Endothelial cell of umbilical vein (primary cell): ENCODE results near the gene POLRMT. TPM values are rescaled to one million over a fixed set of nuclear protein-coding genes. Genes with fewer than 3 reads are reported as not detected.

Source experiments
- BruUV-seq: library from RNA; stranded (reverse); fragments of 400-500 nt; replicated peaks from 2 replicates; lab custom pipeline; 2021; lab: Mats Ljungman, UMichigan
- CTCF ChIA-PET: fragments of 300-600, 350-600 bp; sonication (Branson Sonifier 250); formaldehyde crosslinking; loops from one replicate; lab custom pipeline; 2021; ENCODE audit warnings: antibody characterized with exemption, inconsistent platforms; lab: Charles Lee
- POLR2A ChIA-PET: fragments of 300-600, 350-600 bp; sonication (Branson Sonifier 250); formaldehyde crosslinking; loops from one replicate; lab custom pipeline; 2021; ENCODE audit warnings: antibody characterized with exemption, inconsistent platforms; lab: Charles Lee
- DNase-seq: peaks from one replicate; pipeline ENCODE4 v3.0.0-alpha.2; 2011; ENCODE audit warnings: low read depth, low spot score
- FAIRE-seq: peaks from 2 replicates; lab custom pipeline; 2011; peaks lifted over from hg19 to GRCh38; lab: Jason Lieb, UNC
- H2AFZ ChIP-seq: 2 replicates; pipeline ENCODE4 v1.6.0; 2012; ENCODE audit warnings: low read depth, low read length, control low read depth, inconsistent platforms
- H3K27ac ChIP-seq: 2 replicates; pipeline ENCODE4 v1.5.1; 2011; ENCODE audit warnings: low read depth, mild to moderate bottlenecking, control low read depth, low read length, moderate library complexity; ENCODE audit not compliant: insufficient read depth
- H3K27me3 ChIP-seq, 2 experiments: 2 replicates each; pipeline versions ENCODE4 v1.6.0 to v1.6.1; 2011; ENCODE audit warnings: low read length in 2 of 2, mixed read lengths in 1 of 2; ENCODE audit not compliant: control insufficient read depth in 2 of 2, insufficient read depth in 2 of 2
- H3K36me3 ChIP-seq, 2 experiments: 2 replicates in 1 of 2; 3 replicates in 1 of 2; pipeline ENCODE4 v1.5.1; 2011; ENCODE audit warnings: low read length in 2 of 2, mild to moderate bottlenecking in 1 of 2, moderate library complexity in 1 of 2; ENCODE audit not compliant: control insufficient read depth in 2 of 2, insufficient read depth in 2 of 2; ENCODE audit errors: extremely low read depth in 1 of 2
- H3K4me1 ChIP-seq: 3 replicates; pipeline ENCODE4 v1.5.1; 2011; ENCODE audit warnings: mild to moderate bottlenecking, low read length; ENCODE audit not compliant: control insufficient read depth, insufficient read depth; ENCODE audit errors: extremely low read depth
- H3K4me2 ChIP-seq: 2 replicates; pipeline ENCODE4 v1.6.1; 2011; ENCODE audit warnings: low read length, control low read depth, mixed read lengths; ENCODE audit not compliant: insufficient read depth
- H3K4me3 ChIP-seq, 3 experiments: fragments of 200-600 bp in 1 of 3; sonication (generic), shearing (Covaris generic) in 1 of 3; replicated peaks in 1 of 3; 2 replicates each; pipeline ENCODE4 v1.5.1; 2011 to 2016; ENCODE audit warnings: control low read depth in 3 of 3, low read length in 3 of 3, mild to moderate bottlenecking in 2 of 3, inconsistent platforms in 1 of 3, low read depth in 1 of 3, moderate library complexity in 1 of 3; ENCODE audit not compliant: insufficient read depth in 1 of 3
- H3K79me2 ChIP-seq: 2 replicates; pipeline ENCODE4 v1.6.0; 2012; ENCODE audit warnings: low read length, inconsistent platforms; ENCODE audit not compliant: control insufficient read depth, insufficient read depth
- H3K9ac ChIP-seq: replicated peaks from 2 replicates; pipeline ENCODE3; 2011; ENCODE audit warnings: low read length, control low read depth; ENCODE audit not compliant: insufficient read depth; ENCODE audit errors: extremely low read depth
- H3K9me1 ChIP-seq: replicated peaks from 3 replicates; pipeline ENCODE4 v1.6.0; 2011; ENCODE audit warnings: mild to moderate bottlenecking, low read length; ENCODE audit not compliant: control insufficient read depth, insufficient read depth; ENCODE audit errors: extremely low read depth
- H3K9me3 ChIP-seq: replicated peaks from 2 replicates; pipeline ENCODE4 v1.5.1; 2012; ENCODE audit warnings: low read length, inconsistent platforms; ENCODE audit not compliant: control insufficient read depth, insufficient read depth
- H4K20me1 ChIP-seq: replicated peaks from 2 replicates; pipeline ENCODE3; 2011; ENCODE audit warnings: mild to moderate bottlenecking, low read length; ENCODE audit not compliant: control insufficient read depth, insufficient read depth; ENCODE audit errors: extremely low read depth
- CTCF ChIP-seq, 2 donors: IDR thresholded peaks; 1 replicate in 1 of 2; 2 replicates in 1 of 2; pipeline ENCODE4 v1.5.1; 2011; ENCODE audit warnings: low read length in 2 of 2, mild to moderate bottlenecking in 2 of 2, moderate library complexity in 2 of 2, control low read depth in 1 of 2, inconsistent platforms in 1 of 2, low read depth in 1 of 2; ENCODE audit not compliant: insufficient read depth in 1 of 2; ENCODE audit errors: extremely low read depth in 1 of 2
- EZH2 ChIP-seq: IDR thresholded peaks from 2 replicates; pipeline ENCODE4 v1.6.1; 2012; ENCODE audit warnings: borderline replicate concordance, low read depth, mild to moderate bottlenecking, moderate library complexity, low read length, inconsistent platforms; ENCODE audit not compliant: severe bottlenecking
- FOS ChIP-seq: IDR thresholded peaks from 2 replicates; pipeline ENCODE4 v1.6.1; 2011; ENCODE audit warnings: mild to moderate bottlenecking, low read length, moderate library complexity, borderline replicate concordance; ENCODE audit not compliant: insufficient read depth
- GATA2 ChIP-seq: IDR thresholded peaks from 2 replicates; pipeline ENCODE4 v1.7.0; 2011; ENCODE audit warnings: low read depth, mild to moderate bottlenecking, moderate library complexity, mixed read lengths, low read length; ENCODE audit not compliant: insufficient read length, insufficient read depth
- JUN ChIP-seq: IDR thresholded peaks from 2 replicates; pipeline ENCODE4 v1.6.1; 2011; ENCODE audit warnings: borderline replicate concordance, low read depth; ENCODE audit not compliant: insufficient read length, insufficient read depth
- MYC ChIP-seq: IDR thresholded peaks from one replicate; pipeline ENCODE4 v1.6.1; 2011; ENCODE audit warnings: mild to moderate bottlenecking, low read depth, low read length
- POLR2A ChIP-seq: IDR thresholded peaks from 2 replicates; pipeline ENCODE4 v1.6.1; 2012; ENCODE audit warnings: low read depth, mild to moderate bottlenecking, control low read depth, low read length
- POLR2AphosphoS5 ChIP-seq: IDR thresholded peaks from 2 replicates; pipeline ENCODE4 v1.6.1; 2012; ENCODE audit warnings: low read depth, mild to moderate bottlenecking, control low read depth, low read length, moderate library complexity; ENCODE audit not compliant: insufficient read depth
- dilution Hi-C: fragments of 300-500 bp; cut with MboI; formaldehyde crosslinking; loops from one replicate; pipeline ENCODE4 v1.15.0; 2019; ENCODE audit warnings: low sequenced_read_pairs; ENCODE audit not compliant: extremely low pct_ligation_motif_present
- intact Hi-C: fragments of 100-400 bp; cut with micrococcal nuclease; formaldehyde crosslinking; loops from one replicate; pipeline ENCODE4 v1.10.0; 2022
- polyA plus RNA-seq, 4 experiments: library from polyadenylated mRNA; depleted of rRNA in 3 of 4; stranded (reverse) in 3 of 4; unstranded in 1 of 4; fragments of >200 nt; gene quantifications; 2 replicates each; pipeline versions ENCODE4 v1.2.1 to v1.2.3, GENCODE V29; 2011 to 2012; ENCODE audit warnings: missing spikeins in 1 of 4
- total RNA-seq: library from RNA; stranded (reverse); gene quantifications from 2 replicates; pipeline ENCODE4 v1.2.3, GENCODE V29; 2021
- TF ChIP-seq, protein P1 (sequence below): IDR thresholded peaks from 2 replicates; pipeline ENCODE4 v1.6.1; 2011; ENCODE audit not compliant: insufficient read depth, insufficient read length

Gene POLRMT
- total and polyA plus RNA-seq, 2 donors (not counting 3 experiments of a cell fraction or from before 2014, with no cell fraction given): 38.9 to 50.6 TPM

DNA sequence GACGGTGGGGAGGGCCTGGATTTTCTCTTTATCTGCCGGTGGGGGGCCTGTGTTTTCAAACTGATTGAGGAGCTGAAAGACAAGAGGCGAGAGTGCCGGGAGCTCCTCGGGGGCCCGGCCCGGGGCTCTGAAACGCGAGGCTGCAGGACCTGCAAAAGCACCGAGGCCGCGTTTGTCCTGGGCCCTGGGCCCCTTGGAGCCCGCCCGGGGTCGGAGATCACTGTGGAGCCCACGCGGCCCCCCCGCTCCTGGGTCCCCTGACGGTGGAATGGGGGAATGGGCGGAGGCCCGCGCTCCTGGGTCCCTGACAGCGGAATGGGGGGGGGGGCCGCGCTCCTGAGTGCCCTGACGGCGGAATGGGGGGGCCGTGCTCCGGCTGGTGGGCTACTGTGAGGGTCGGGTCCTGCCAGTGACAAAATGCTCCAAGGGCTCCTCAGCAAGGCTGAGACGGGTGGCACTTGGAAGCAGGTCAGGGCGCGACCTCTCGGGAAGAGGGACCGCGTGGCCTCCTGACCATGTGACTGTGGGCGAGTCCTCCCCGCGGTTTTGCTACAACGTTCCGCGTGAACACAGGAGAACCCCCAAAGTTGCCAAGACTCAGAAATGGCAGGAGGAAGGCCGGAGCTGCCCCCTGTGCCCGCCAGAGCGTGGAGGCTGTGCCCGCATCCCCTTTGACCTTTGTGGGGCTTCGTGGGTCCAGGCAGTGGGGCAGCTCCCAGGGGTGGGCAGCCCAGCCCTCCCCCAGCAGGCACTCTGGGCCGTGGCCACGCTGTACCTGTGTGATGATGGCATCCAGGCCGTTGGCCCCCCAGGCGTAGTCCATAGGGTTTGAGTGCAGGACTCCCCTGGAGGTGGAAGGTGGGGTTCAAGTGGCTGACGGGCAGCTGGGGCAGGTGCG lies 15.8 kb upstream of the POLRMT start:
- dilution Hi-C loops: no loop called here

More for the DNA sequence above, 15.8 kb upstream of the POLRMT start:
- no peak overlapping the region for H3K4me2 ChIP-seq
- no peak overlapping the region for H3K9ac ChIP-seq
- no peaks in the 10 kb centered on the region for H3K27me3 ChIP-seq
- no peaks in the 10 kb centered on the region for H3K9me1 ChIP-seq
- H3K4me3 ChIP-seq: no peak overlapping the region
- no peak for TF ChIP-seq EZH2
- TF ChIP-seq GATA2: no peak
- TF ChIP-seq POLR2AphosphoS5: no peak
- TF ChIP-seq MYC: no peak
- no peak for TF ChIP-seq FOS
- TF ChIP-seq JUN: no peak
- no peak for TF ChIP-seq CTCF (IDR thresholded peaks at IDR 0.05; ENCODE audit: extremely low read depth in 1 of 2, insufficient read depth in 1 of 2, low read depth in 1 of 2, low read length in 2 of 2)
- no peak for TF ChIP-seq POLR2A
- TF ChIP-seq, protein P1, sequence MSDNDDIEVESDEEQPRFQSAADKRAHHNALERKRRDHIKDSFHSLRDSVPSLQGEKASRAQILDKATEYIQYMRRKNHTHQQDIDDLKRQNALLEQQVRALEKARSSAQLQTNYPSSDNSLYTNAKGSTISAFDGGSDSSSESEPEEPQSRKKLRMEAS: no peak
- intact Hi-C loops: no loop called here
- no peaks in the 10 kb centered on the region for H3K9me3 ChIP-seq
- no peak overlapping the region for H2AFZ ChIP-seq
- H3K27ac ChIP-seq: no peak overlapping the region
- peaks cover 21% of the 10 kb centered on the region for H3K79me2 ChIP-seq
- DNase-seq (no peak), FAIRE-seq (no peak)
- H3K4me1 ChIP-seq: no peaks in the 10 kb centered on the region
- no TSS peak for BruUV-seq
- H4K20me1 ChIP-seq: no peaks in the 10 kb centered on the region
- CTCF ChIA-PET: no interaction called here
- H3K36me3 ChIP-seq: peaks cover 8 to 22% of the 10 kb centered on the region in 2 experiments
- POLR2A ChIA-PET: no interaction called here
